Suprapubic skin (tissue), 4 donors: ENCODE results near the gene KRTAP20-4. TPM values are rescaled to one million over a fixed set of nuclear protein-coding genes. Genes with fewer than 3 reads are reported as not detected.

ENCODE experiments used
- DNase-seq, 2 donors: peaks; one replicate each; pipeline ENCODE4 v3.0.0-alpha.2; 2019; ENCODE audit warnings: low spot score in 2 of 2
- H3K27ac ChIP-seq: fragments of 200-600 bp; sonication (generic); one replicate; pipeline ENCODE4 v1.5.1; 2019
- H3K27me3 ChIP-seq: fragments of 200-600 bp; sonication (generic); one replicate; pipeline ENCODE4 v1.5.1; 2019
- H3K36me3 ChIP-seq: fragments of 200-600 bp; sonication (generic); one replicate; pipeline ENCODE4 v1.5.1; 2019
- H3K4me1 ChIP-seq: fragments of 200-600 bp; sonication (generic); one replicate; pipeline ENCODE4 v1.5.1; 2019
- H3K4me3 ChIP-seq: fragments of 200-600 bp; sonication (generic); one replicate; pipeline ENCODE4 v1.5.1; 2019; ENCODE audit warnings: mild to moderate bottlenecking
- H3K9me3 ChIP-seq: fragments of 200-600 bp; sonication (generic); one replicate; pipeline ENCODE4 v1.5.1; 2019
- CTCF ChIP-seq, 2 donors: fragments of 200-600 bp in 1 of 2; fragments of 450-650 bp in 1 of 2; sonication (generic) in 1 of 2; IDR thresholded peaks; one replicate each; pipeline ENCODE4 v1.5.1; 2016 to 2019; ENCODE audit warnings: antibody characterized with exemption in 2 of 2, mild to moderate bottlenecking in 1 of 2, moderate library complexity in 1 of 2
- EP300 ChIP-seq: sonication (generic); formaldehyde crosslinking; IDR thresholded peaks from one replicate; pipeline ENCODE4 v1.6.1; 2017; ENCODE audit warnings: antibody characterized with exemption
- POLR2A ChIP-seq, 2 donors: fragments of 450-650 bp; IDR thresholded peaks; one replicate each; pipeline ENCODE4 v1.6.1; 2017; ENCODE audit warnings: antibody characterized with exemption in 2 of 2, mild to moderate bottlenecking in 2 of 2, moderate library complexity in 2 of 2
- POLR2AphosphoS5 ChIP-seq, 3 donors: sonication (generic); formaldehyde crosslinking; IDR thresholded peaks; one replicate each; pipeline ENCODE4 v1.6.1; 2017; ENCODE audit warnings: antibody characterized with exemption in 3 of 3
- WGBS: methylation state at CpG from one replicate; pipeline ENCODE4 v1.1.5; 2018; 5-methylcytosine and 5-hydroxymethylcytosine counted together
- total RNA-seq, 4 donors: library from RNA; depleted of rRNA; stranded (reverse); fragments of >200 nt; gene quantifications; one replicate each; pipeline ENCODE4 v1.1.0, GENCODE V29; 2016

The KRTAP20-4 gene
- total RNA-seq, 4 donors from 2014 or later: not detected

GRCh38 chr21:30625449-30626165 lies 5.2 kb downstream of the KRTAP20-4 start:
- Histone ChIP-seq H3K27ac (no peak overlapping the region), H3K9me3 (no peaks in the 10 kb centered on the region), H3K4me3 (no peak overlapping the region), H3K27me3 (no peaks in the 10 kb centered on the region), H3K4me1 (no peaks in the 10 kb centered on the region), H3K36me3 (no peaks in the 10 kb centered on the region)
- TF ChIP-seq EP300: no peak
- TF ChIP-seq CTCF (IDR thresholded peaks at IDR 0.05): no peak
- TF ChIP-seq POLR2AphosphoS5 (IDR thresholded peaks at IDR 0.05): no peak
- no peak for TF ChIP-seq POLR2A (IDR thresholded peaks at IDR 0.05)
- WGBS: 72% methylated on average over 4 of the region's 4 CpGs
- no peak for DNase-seq

- no peaks in the 10 kb centered on the region for H3K9me3 ChIP-seq
- no peaks in the 10 kb centered on the region for H3K4me1 ChIP-seq
- WGBS: 83% methylated on average over 4 of the region's 4 CpGs
- no peak for DNase-seq
- H3K27ac ChIP-seq: no peak overlapping the region
- H3K4me3 ChIP-seq: no peak overlapping the region
- no peaks in the 10 kb centered on the region for H3K36me3 ChIP-seq
- no peaks in the 10 kb centered on the region for H3K27me3 ChIP-seq
- no peak for TF ChIP-seq POLR2AphosphoS5 (IDR thresholded peaks at IDR 0.05)
- no peak for TF ChIP-seq POLR2A (IDR thresholded peaks at IDR 0.05)
- TF ChIP-seq EP300: no peak
- TF ChIP-seq CTCF (IDR thresholded peaks at IDR 0.05): no peak
Measured at GRCh38 chr21:30628109-30628508, 7.7 kb downstream of the KRTAP20-4 start.

GRCh38 chr21:30629200-30629599 lies 8.8 kb downstream of the KRTAP20-4 start:
- Histone ChIP-seq H3K27ac (no peak overlapping the region), H3K9me3 (no peaks in the 10 kb centered on the region), H3K36me3 (no peaks in the 10 kb centered on the region), H3K27me3 (no peaks in the 10 kb centered on the region), H3K4me1 (no peaks in the 10 kb centered on the region), H3K4me3 (no peak overlapping the region)
- TF ChIP-seq POLR2A (IDR thresholded peaks at IDR 0.05) (no peak), EP300 (no peak), CTCF (IDR thresholded peaks at IDR 0.05) (no peak), POLR2AphosphoS5 (IDR thresholded peaks at IDR 0.05) (no peak)
- DNase-seq: no peak
- WGBS: 76% methylated on average over 1 of the region's 1 CpG

GRCh38 chr21:30634906-30635305 lies 14.5 kb downstream of the KRTAP20-4 start, which contains the start of gene KRTAP20-2:
Gene KRTAP20-2 (plus strand): TSS chr21:30635206. CDS start chr21:30635264, 58 bp downstream.
- WGBS: 93% methylated on average over 1 of the region's 1 CpG
- Histone ChIP-seq H3K27ac (no peak within 1 kb of the TSS), H3K4me1 (no peaks in the 10 kb centered on the region), H3K36me3 (no peaks in the 10 kb centered on the region), H3K4me3 (no peak within 1 kb of the TSS), H3K9me3 (no peaks in the 10 kb centered on the region), H3K27me3 (no peaks in the 10 kb centered on the region)
- TF ChIP-seq CTCF (IDR thresholded peaks at IDR 0.05): no peak
- no peak for TF ChIP-seq EP300
- TF ChIP-seq POLR2AphosphoS5 (IDR thresholded peaks at IDR 0.05): no peak
- TF ChIP-seq POLR2A (IDR thresholded peaks at IDR 0.05): no peak
- DNase-seq: no peak

GRCh38 chr21:30638686-30639085 lies 18.3 kb downstream of the KRTAP20-4 start:
- no peaks in the 10 kb centered on the region for H3K27me3 ChIP-seq
- H3K4me3 ChIP-seq: no peak overlapping the region
- TF ChIP-seq EP300 (no peak), POLR2AphosphoS5 (IDR thresholded peaks at IDR 0.05) (no peak), CTCF (IDR thresholded peaks at IDR 0.05) (no peak), POLR2A (IDR thresholded peaks at IDR 0.05) (no peak)
- no peak overlapping the region for H3K27ac ChIP-seq
- DNase-seq: no peak
- no peaks in the 10 kb centered on the region for H3K36me3 ChIP-seq
- 83% methylated on average over 3 of the region's 3 CpGs for WGBS
- H3K4me1 ChIP-seq: no peaks in the 10 kb centered on the region
- no peaks in the 10 kb centered on the region for H3K9me3 ChIP-seq
